NCI-H82 (cell line): ENCODE data around the gene GNAZ.
"Not testable (repeated sequence)": the region's sequence is repeated elsewhere in the genome, so short reads cannot be mapped to it uniquely, and the experiment has no call there.

Experiments
- DNase-seq: peaks from one replicate; lab custom pipeline; 2025; lab: John Stamatoyannopoulos, UW

The GNAZ gene

DNA sequence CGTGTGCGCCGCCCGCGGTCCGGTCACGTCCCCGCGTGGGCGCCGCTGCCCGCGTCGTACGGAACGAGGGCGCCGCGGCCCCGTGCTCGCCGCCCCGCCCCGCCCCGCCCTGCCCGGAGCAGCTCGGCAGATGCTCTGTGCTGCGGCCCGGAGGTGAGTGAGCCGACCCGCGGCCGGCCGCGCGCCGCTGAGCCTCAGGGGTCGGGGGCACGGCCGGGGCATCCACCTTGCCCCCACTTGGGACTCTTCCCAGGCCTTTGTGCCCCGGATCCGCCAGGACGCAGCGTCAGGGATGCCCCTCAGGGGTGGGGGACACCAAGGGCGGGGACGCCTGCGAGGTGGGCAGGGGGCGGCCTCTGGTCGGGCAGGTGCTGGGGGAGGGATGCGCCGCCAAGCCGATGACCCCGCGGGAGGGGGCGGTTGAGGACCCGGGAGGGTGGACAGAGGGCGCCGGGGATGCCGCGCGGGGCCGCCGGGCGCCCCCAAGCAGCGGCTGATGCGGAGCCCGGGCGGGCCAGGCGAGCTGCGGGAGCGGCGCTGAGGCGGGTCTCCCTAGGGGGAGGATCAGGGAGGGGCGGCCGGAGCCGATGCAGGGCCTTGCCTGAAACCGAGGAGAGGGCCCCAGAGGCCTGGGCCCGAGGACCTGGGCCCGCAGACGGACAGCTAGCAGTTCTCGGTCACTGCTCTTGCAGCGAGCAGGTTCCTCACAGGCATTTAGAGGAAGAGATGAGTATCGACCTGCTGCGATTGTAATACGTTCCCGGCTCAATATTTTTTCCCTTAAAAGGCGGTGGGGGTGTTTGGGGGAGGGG, at the start of gene GNAZ:
TSS of gene GNAZ (plus strand) at position 102 of the 812 bp plus-strand sequence. CDS start 25,177 bp downstream, outside the sequence.
- DNase-seq = peak; percentile 51

GRCh38 chr22:23020659-23021293, 49.5 kb upstream of the GNAZ start:
- DNase-seq = no peak

GRCh38 chr22:23021660-23022353, 48.5 kb upstream of the GNAZ start:
- not testable (repeated sequence) for DNase-seq

DNA sequence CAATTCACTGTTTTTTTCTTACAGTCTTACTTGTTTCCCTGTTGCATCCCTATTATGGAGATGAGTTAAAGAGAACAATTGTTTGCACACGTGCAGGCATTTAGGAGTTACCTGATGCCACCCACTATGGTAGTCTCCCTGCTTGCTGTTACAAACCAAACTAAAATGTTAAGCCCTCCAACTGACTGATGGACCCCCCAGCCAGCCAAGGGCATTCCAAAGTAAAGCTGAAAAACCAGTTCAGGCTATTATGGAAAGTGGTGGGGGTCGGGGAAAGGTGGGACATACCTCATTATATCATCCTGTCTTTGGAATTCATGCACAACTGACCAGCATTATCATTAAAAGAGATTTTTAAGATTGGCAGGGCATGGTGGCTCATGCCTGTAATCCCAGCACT, 47.0 kb upstream of the GNAZ start:
- no peak for DNase-seq

DNA sequence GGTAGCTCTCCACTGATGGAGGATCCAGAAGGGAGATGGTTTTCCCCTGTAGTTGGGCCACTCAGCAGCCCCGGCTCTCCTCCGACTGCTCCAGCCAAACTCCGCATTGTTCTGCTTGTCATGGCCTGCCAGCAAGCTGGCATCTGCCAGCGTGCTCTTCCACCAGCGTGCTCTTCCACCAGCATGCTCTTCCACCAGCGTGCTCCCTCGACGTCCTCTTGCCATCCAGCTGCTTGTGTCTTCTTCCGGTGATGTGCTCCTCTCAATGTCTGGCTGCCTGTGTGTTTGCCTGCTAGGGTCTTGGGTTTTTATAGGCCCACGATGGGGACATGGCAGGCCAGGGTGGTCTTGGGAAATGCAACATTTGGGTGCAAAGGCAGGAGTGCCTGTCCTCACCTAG, 43.5 kb upstream of the GNAZ start:
- DNase-seq = no peak

DNA sequence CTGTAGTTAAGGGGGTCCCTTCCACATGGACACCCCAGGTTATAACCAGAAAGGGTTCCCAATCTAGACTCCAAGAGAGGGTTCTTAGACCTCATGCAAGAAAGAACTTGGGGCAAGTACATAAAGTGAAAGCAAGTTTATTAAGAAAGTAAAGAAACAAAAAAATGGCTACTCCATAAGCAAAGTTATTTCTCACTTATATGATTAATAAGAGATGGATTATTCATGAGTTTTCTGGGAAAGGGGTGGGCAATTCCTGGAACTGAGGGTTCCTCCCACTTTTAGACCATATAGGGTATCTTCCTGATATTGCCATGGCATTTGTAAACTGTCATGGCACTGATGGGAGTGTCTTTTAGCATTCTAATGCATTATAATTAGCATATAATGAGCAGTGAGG, 42.5 kb upstream of the GNAZ start:
- DNase-seq = not testable (repeated sequence)

DNA sequence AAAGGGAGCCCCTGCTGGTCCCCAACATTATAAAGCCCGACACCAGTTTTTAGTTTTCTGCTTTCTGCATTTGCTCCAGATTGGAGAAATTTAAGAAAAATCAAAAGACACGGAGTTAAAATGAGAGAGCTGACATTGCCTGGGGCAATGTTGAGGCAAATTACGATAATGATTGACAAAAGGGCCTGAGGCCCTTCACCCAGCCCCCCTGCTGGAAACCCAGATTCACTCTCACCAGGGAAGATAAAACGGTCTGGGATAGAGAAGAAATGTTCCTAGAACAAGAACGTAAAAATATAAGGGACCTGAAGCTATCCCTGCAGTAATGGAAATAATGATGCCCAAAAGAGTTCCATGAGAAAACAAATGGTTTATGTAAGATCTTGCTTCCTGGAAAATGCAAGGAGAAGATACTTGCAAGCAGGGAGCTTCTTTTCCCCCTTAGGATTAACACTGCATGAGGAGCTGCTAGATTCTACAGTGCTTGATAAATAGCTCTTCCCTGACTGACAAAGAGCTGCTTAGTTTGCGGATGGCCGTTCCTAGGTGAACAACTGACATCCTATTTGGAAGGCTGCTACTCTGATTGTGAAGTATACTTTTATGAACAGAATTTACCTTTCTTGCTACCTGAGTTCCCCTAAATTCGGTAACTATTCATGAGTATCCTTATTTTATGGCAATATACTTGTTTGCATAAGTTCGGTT, 40.6 kb upstream of the GNAZ start:
- no peak for DNase-seq

- DNase-seq = no peak
Observed at GRCh38 chr22:23031381-23031780, 38.9 kb upstream of the GNAZ start.

DNA sequence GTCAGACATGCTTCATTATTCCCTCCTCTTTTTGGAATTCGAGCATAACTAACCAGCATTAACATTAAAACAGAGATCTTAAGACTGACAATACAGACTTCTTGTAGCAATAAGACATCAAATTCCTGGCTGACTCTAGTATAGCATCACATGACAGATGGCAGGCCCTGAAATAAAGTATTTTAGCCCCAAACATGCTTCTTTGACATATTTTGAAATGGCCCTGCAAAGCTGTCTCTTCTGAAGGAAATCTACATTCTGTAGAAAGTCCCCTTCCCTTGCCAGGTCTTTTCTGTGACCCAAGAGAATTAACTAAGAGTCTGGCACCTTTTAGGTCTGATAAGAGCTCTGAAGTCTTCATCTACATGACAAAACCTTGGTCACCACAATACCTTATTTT, 38.5 kb upstream of the GNAZ start:
- no peak for DNase-seq

DNA sequence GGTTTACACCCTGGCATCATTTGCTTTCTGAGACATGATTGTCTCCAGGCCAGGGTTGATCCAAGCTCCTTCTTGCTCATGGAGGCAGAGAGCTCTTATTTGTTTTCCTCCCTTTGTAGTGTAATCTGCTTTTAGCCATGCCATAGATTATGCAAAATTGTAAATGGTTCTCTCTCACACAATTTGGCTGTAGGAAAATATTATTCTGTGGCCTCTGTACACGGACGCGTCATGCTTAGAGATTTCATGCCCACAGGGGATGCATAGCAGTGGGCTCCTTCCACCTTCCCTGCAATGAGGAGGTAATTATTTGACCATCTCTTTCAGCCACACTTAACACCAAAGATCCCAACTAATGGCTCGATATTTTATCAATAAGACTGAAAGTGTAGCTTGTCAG, 37.7 kb upstream of the GNAZ start:
- DNase-seq = no peak

DNA sequence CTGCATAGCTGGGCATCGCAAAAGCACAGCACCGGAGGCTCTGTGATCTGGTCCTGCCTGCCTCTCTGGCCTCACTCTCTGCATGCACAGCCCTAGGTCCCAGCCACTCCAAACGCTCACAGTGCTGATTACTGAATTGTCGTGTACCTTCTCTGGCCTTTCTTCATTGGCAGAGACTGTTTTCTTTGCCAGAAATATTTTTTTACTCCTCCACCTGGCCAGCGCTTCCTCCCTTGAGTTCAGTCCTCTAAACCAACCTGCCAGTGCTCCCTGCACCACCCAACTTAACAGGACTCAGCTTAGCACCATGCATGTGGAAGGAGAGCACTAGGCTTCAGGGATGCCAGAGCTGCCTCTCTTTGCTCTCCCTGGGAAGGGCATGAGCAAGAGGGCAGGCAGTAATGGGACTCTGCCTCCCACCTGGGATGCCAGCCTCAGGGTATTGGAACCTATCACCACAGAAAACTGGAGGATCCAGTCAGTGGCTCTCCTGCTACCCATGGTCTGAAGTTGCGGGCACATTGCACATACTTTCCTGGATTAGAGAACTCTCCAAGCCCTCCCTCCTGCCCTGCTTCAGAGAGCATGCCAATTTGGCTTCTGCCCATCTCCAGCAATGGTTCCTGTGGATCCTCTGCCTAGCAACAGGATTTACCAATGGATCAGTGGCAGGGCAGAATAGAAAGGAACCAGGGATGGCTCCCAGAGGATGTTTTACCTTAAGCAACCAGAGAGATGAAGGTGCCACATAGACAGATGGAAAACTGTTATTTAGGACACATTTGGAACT, 37.0 kb upstream of the GNAZ start:
- DNase-seq = no peak

DNA sequence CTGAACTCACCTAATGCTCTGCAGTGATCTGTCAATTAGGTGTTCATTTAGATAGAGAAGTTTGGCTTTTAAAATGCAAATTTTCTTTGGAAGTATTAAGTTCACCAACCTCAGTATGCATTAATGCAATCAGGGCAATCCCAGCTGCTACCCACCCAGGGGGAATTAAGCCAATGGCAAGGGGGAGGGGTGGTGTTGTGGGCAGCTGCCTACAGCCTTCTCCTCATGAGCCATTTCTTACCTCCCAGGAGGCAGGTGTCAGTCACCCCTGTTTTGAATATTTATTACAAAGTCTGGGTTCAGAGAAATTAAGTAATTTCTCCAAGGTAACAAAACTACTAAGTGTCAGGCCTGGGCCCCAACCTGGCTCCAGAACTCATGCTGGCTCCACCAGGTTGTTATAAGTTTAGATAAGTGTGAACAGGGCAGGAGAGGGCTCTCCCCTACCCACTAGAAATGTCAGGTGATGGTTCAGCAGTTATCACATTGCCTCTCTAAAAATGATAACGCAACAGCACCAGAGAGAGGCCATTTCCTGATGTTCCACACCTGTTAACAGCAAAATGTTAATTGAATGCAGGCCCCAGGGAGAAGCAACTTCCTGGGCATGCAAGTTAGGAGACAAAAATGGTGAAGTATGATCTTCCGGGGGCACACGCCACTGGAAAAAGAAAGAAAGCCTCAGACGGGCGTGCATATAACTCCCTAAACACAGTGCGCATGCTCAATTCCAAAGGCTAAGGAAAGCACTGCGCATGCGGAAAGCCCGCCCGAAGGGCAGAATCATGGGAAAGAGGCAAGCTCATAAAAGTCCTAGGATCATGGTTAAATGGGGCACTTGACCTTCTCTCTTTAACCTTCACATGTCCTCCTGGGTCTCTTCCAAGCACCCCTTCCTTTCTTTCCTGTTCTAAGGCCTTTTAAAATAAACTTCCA, 35.4 kb upstream of the GNAZ start:
- peak; percentile 72 for DNase-seq

DNA sequence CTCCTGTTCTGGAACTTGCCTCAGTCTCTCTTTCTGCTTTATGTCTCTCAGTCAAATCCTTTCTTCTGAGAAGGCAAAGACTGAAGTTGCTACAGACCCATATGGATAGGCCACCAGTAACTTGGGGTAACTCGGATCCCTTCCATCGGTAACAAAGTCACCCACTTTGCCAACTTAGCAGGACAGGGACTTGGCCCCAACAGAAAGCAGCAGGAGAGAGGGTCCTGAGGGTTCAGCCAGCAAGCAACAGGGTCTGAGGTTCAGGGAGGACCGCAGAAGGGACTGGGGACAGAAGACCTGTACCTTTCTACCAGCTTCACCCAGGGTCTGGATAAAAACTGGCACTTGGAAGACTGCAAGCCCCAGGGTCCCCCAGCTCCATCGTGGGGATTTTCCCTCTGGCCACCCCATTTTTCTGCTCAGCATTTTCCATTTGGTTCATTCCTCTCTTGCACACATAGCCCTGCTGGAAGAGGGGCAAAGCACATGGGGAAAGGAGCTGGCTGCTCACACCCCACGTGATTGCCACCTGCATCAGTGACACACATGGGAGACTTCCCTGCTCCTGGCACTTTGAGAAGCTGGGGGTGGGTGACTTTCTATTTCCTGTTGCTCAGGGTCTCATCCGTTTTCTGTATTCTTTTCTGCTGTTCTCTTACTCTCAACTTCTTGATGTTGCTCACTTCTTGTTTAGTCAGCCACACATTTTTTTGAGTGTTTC, 34.6 kb upstream of the GNAZ start:
- DNase-seq = no peak

DNA sequence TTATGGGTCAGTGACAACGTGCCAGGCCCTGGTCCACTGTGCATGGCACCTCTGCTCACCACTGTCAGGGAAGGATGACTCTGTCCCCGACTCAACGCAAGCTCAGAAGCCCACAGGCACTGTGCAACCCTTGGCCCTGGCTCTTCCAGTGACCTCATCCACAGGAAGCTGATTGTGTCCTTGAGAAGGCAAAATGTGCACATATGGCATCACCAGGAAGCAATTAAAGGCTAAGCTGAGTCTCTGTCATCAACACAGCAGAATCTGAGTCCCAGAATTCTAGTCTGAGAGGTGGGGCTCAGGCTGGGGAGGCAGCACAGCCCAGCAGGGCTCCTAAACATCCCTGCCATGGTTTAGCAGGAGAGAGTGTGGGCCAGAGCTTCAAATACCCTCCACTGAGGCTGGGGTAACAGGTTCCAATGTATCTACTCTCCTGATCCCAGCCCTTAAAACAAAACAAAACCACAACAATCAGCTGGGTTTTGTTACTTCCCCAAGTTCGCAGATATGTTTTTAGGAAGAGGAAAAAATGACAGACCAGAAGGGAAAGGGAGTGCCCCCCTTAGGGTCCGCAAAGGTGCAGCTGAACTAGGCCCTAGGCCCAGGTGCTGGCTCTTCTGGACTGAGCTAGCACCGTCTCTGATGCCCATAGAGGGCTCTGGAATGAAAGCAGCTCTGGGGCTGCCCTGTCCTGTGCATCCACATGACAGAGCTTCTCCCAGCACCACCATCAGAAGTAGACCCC, 33.5 kb upstream of the GNAZ start:
- DNase-seq = peak; percentile 91

GRCh38 chr22:23037429-23038333, 32.6 kb upstream of the GNAZ start:
- DNase-seq = no peak

DNA sequence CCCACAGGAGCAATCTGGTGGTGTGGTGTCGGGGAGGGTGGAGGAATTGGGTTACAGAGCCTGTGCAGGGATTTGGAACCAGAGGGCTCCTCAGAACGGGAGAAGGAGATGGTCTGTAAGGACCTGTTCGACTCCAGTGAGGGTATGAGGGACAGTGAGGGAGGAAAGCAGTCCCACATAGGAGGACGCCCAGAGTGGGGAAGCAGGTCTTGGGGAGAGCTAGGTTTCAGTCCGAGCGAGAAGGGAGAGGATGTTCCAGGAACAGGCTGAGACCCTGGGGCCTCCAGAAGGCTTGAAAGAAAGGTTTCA, 32.0 kb upstream of the GNAZ start:
- DNase-seq = no peak

DNA sequence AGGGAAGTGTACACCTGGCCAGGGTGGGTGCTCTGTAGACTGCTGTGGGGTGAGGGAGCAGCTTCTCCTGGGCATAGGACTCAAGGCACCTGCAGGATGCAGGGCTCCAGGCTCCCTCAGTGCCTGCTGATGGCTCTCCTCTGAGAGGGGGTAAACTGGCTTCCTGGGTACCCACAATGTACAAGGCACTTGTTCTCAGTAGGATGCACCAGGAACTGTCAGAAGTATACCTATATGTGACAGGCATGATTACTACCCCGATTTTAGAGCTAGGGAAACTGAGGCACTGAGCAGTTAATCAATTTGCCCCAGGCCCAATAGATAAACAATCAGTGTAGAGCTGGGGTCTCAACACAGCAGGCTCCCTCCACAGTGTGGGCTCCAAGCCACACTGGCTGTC, 31.4 kb upstream of the GNAZ start:
- no peak for DNase-seq

GRCh38 chr22:23042179-23042578, 28.1 kb upstream of the GNAZ start:
- DNase-seq = no peak
